Mucosa of gallbladder (tissue), 1 donor: ENCODE results near the gene COX4I2. TPM values are rescaled to one million over a fixed set of nuclear protein-coding genes. Genes with fewer than 3 reads are reported as not detected.

Experiments used
- total RNA-seq: library from RNA; stranded (reverse); gene quantifications from one replicate; pipeline ENCODE4 v1.2.1, GENCODE V29; 2021
- donor health status: DM: no; HTN: no; CAD: no.

Gene COX4I2
- total RNA-seq, 1 donor from 2014 or later: 3.8 TPM

Other genes starting within 250 kb of the COX4I2 start
- gene DEFB119, start 247.3 kb upstream of the COX4I2 start, total RNA-seq: not detected
- gene DEFB121, start 231.7 kb upstream of the COX4I2 start, total RNA-seq: not detected
- not detected for gene DEFB123, start 197.3 kb upstream of the COX4I2 start, total RNA-seq
- 0.81 TPM for gene DEFB124, start 162.8 kb upstream of the COX4I2 start, total RNA-seq
- 2.3 TPM for gene REM1, start 162.6 kb upstream of the COX4I2 start, total RNA-seq
- 204 TPM for gene HM13, start 123.5 kb upstream of the COX4I2 start, total RNA-seq
- gene ID1, start 32.6 kb upstream of the COX4I2 start, total RNA-seq: 59.7 TPM
- 191 TPM for gene BCL2L1, start 85.0 kb downstream of the COX4I2 start, total RNA-seq
- gene TPX2, start 101.4 kb downstream of the COX4I2 start, total RNA-seq: 2.6 TPM
- gene MYLK2, start 181.4 kb downstream of the COX4I2 start, total RNA-seq: not detected
- gene FOXS1, start 207.7 kb downstream of the COX4I2 start, total RNA-seq: 1.6 TPM
- 2.8 TPM for gene DUSP15, start 232.6 kb downstream of the COX4I2 start, total RNA-seq
- gene TTLL9, start 232.7 kb downstream of the COX4I2 start, total RNA-seq: 0.29 TPM